Measurements from ENCODE around the gene MARCHF9.

- TF ChIP-seq CTCF (IDR thresholded peaks at IDR 0.05) (no peak), POLR2A (IDR thresholded peaks at IDR 0.05) (no peak)
These were observed 51.8 kb downstream of the MARCHF9 start for GRCh38 chr12:57806677-57807076.
